ENCODE data around the gene LRATD1.
A peak's percentile ranks its signal among the peaks of the same experiment; 100 is the strongest.

The LRATD1 gene

DNA sequence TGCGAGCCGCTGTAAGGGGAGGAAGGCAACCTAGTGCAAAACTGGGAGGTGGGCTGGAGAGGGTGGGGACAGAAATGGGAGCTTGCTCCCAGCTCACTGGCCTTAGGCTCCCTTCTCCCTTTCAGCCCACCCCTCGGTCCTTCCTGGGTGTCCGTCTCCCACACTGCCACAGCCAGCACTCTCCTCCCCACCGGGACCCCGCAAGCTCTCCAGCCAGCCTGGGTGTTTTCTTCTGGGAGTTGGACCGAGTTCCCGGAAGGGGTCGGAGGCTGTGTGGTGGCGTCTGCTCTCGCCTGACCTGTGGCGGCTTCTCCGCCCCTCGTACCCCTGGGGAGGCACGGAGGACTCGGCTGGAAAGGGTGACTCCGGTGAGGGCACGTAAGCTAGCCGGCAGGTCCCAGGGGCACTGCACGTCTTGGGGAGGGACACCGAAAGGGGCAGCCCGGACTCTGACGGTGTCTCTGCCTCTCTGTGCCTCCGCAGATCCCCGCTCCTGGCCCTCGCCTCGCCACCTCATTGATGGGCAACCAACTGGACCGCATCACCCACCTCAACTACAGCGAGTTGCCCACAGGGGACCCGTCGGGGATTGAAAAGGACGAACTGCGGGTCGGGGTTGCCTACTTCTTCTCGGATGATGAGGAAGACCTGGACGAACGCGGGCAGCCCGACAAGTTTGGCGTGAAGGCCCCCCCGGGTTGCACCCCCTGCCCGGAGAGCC lies 1.1 kb downstream of the LRATD1 start:
- DNase-seq: no peak

DNA sequence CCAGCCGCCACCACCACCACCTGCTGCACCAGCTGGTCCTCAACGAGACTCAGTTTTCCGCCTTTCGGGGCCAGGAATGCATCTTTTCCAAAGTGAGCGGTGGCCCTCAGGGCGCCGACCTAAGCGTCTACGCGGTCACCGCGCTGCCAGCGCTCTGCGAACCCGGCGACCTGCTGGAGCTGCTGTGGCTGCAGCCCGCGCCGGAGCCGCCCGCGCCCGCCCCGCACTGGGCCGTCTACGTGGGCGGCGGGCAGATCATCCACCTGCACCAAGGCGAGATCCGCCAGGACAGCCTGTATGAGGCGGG lies 1.6 kb downstream of the LRATD1 start:
- no peak for DNase-seq

- peak; percentile 1 to 40 (median 10) for DNase-seq
Measured at GRCh38 chr2:14634489-14635390, 2.2 kb downstream of the LRATD1 start.

DNA sequence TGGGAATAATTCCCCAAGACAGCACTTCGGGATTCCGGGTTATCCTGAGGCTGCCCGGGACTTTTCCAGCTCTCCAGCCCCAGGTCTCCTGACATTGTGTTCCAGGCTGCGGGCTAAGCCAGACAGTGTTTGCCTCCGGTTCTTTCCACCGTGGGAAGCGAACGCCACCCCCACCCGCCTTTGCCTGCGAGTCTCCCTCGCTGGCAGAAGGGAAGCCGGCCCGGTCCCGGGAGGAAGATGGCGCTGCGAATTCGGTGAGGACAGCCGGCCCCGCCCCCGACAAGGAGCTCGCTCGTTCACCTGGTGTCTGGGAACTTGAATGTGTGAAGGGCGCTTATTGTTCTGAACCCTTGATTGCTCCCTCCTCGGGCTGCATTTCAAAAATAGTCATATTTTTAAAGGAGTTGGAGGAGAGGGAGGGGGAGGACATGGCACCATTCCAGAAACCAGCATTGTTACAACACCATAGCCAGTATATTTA lies 2.9 kb downstream of the LRATD1 start:
- DNase-seq: no peak

GRCh38 chr2:14638488-14638887 lies 6.0 kb downstream of the LRATD1 start:
- no peak for DNase-seq

- no peak for DNase-seq
Measured at GRCh38 chr2:14641116-14641515, 8.6 kb downstream of the LRATD1 start.

- DNase-seq: no peak
Measured at GRCh38 chr2:14642499-14642898, 10.0 kb downstream of the LRATD1 start.

- no peak for DNase-seq
Measured at GRCh38 chr2:14647714-14648113, 15.2 kb downstream of the LRATD1 start.

GRCh38 chr2:14650066-14650465 lies 17.5 kb downstream of the LRATD1 start:
- DNase-seq: no peak

- no peak for DNase-seq
Measured at GRCh38 chr2:14654835-14655282, 22.3 kb downstream of the LRATD1 start.

GRCh38 chr2:14656146-14656545 lies 23.6 kb downstream of the LRATD1 start:
- no peak for DNase-seq

GRCh38 chr2:14661163-14661562 lies 28.6 kb downstream of the LRATD1 start:
- DNase-seq: no peak

DNA sequence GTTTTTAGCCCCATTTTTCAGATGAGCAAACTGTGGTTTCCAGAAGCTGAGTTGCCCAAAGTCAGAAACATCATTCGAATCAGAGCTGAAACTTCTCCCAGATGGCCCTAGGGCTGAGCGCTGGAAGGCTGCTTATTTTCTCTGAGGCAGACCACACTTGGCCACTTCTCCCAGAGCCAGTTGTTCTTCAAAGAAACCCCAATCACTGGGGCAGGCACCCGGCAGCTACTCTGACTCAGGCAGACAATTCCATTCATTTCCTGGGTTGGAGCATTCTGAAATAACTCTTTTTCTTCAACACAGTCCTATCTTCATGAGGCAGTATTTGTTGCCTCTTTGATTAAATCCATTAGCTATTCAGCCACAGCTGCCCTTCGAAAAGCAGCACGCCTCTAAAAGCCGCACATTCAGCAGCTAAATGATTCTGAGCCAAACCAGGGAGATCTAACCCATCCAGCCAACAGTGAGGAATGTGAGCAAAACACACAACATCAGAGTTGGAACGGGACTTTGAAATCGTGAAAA lies 40.9 kb downstream of the LRATD1 start:
- DNase-seq: no peak

GRCh38 chr2:14675489-14675888 lies 43.0 kb downstream of the LRATD1 start:
- DNase-seq: no peak

- no peak for DNase-seq
Measured at GRCh38 chr2:14676371-14676770, 43.9 kb downstream of the LRATD1 start.

DNA sequence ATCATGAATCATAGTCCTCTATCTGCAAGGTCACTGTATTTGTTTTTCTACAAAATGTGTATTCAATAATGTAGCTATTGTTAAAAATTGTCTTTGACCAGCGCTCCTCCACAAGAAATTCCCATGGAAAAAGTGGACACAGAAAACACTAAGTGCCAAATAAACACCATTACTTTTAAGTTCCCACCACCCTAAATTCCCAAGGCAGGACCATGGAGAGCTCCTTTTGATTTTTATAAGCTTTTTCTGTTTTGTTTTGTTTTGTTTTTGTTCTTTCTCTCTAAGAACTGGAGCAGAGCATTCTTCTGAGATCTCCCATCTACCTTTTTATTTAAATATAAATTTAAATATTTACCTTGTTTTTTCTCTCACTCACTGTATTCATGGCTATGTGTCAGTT lies 44.5 kb downstream of the LRATD1 start:
- no peak for DNase-seq

DNA sequence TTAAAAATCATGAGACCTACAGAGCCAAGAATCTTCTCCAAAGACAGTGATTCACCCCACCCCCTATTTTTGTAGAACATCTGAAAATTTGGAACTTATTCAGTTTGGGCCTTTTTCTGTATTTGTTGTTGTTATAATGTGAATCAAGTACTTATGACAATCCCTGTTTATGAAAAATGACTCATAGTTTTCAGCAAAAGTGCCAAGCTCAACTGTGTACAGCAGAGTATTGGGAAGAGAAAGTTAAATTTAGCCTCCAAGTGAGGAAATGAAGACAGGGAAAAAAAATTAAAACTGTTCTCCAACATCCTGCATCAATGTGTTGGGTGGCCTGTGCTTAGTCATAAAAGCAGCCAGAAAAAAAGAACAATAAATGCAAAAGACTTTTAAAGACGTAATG lies 46.2 kb downstream of the LRATD1 start:
- DNase-seq: no peak

DNA sequence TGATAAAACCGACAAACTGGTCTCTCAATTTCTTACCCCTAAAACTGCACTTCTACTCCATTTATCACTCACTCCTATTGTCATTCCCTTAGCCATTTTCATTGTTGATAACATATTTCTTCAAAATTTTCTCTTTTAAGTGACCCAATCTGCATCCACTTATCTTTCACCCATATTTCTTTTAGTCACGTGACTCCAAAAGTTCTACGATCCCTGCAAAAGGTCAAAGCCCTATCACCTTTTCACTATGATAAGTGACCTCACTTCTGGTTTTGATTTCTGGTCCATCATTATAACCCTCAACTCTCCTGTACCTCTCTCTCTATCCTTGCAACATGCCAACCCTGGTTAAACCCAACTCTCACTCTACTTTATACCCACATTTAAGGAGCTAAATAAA lies 49.1 kb downstream of the LRATD1 start:
- DNase-seq: no peak

Measured in suppressor macrophage (primary cell).